ENCODE measurements around the gene MAD1L1.

Gene MAD1L1

DNA sequence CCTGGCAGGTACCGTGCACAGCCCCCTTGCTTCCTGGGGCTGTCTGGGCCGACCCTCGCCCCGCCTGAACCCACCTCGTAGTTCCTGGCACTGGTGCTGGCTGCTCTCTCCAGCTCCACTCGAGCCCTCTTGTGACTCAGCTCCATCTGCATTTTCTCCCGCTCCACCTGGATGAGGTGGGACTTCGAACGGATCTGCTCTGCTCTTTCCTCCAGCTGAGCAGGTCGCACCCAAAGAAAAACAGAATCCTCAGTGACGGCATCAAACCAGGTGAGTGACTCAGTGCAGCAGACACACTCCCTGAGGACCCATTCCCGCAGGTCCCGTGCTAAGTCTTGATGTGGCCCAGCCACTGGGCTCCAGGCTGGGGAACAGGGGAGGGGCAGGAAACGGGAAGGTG is 7.4 kb downstream of the MAD1L1 start:
- peaks cover 9% of the 10 kb centered on the region for H3K4me1 ChIP-seq (ENCODE audit: insufficient read depth, low read length)
- H3K27ac ChIP-seq (ENCODE audit: low read length), result no peak overlapping the region
- no peak overlapping the region for H3K4me3 ChIP-seq (ENCODE audit: low read depth in 1 of 2, low read length in 2 of 2)
- H2AFZ ChIP-seq (ENCODE audit: low read depth, low read length), result no peak overlapping the region
- peaks cover 58% of the 10 kb centered on the region for H3K79me2 ChIP-seq (ENCODE audit: insufficient read depth, low read length)
- TF ChIP-seq EZH2 (IDR thresholded peaks at IDR 0.05; ENCODE audit: borderline replicate concordance, low read depth, low read length, severe bottlenecking), result no peak
- TF ChIP-seq, protein P1, sequence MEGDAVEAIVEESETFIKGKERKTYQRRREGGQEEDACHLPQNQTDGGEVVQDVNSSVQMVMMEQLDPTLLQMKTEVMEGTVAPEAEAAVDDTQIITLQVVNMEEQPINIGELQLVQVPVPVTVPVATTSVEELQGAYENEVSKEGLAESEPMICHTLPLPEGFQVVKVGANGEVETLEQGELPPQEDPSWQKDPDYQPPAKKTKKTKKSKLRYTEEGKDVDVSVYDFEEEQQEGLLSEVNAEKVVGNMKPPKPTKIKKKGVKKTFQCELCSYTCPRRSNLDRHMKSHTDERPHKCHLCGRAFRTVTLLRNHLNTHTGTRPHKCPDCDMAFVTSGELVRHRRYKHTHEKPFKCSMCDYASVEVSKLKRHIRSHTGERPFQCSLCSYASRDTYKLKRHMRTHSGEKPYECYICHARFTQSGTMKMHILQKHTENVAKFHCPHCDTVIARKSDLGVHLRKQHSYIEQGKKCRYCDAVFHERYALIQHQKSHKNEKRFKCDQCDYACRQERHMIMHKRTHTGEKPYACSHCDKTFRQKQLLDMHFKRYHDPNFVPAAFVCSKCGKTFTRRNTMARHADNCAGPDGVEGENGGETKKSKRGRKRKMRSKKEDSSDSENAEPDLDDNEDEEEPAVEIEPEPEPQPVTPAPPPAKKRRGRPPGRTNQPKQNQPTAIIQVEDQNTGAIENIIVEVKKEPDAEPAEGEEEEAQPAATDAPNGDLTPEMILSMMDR (IDR thresholded peaks at IDR 0.05; ENCODE audit: borderline replicate concordance, extremely low read depth, low read length, poor library complexity, severe bottlenecking), result no peak
- H3K27me3 ChIP-seq (ENCODE audit: insufficient read depth, low read length, poor library complexity), result no peaks in the 10 kb centered on the region
- H3K4me2 ChIP-seq (ENCODE audit: insufficient read depth, low read length), result no peak overlapping the region
- no peaks in the 10 kb centered on the region for H3K9me3 ChIP-seq (ENCODE audit: insufficient read depth, low read length, severe bottlenecking)
- H3K36me3 ChIP-seq (ENCODE audit: insufficient read depth, low read length), result peaks cover 96% of the 10 kb centered on the region
- H4K20me1 ChIP-seq (ENCODE audit: insufficient read depth, low read length), result peaks cover 53% of the 10 kb centered on the region
- H3K9ac ChIP-seq (ENCODE audit: low read depth, low read length), result no peak overlapping the region
- no peak for DNase-seq
- ATAC-seq (ENCODE audit: insufficient read depth, low read depth), result no peak

DNA sequence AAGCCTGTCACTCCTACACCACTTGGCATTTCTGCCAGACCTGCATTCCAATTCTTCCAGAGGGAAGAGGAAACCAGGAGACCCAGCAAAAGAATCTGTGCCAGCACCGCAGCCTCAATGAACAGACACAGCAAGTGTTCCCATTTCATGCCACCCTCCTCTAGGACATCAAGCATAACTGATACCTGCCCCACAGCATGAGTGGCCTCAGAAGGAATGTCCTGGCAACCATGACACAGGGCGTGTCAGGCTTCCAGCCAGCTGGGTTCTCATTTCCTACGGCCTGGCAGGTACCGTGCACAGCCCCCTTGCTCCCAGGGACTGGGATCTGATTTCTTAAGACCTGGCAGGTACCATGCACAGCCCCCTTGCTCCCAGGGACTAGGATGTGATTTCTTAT is 7.8 kb downstream of the MAD1L1 start:
- Histone ChIP-seq H3K36me3 (ENCODE audit: insufficient read depth, low read length) (peaks cover 96% of the 10 kb centered on the region), H3K27me3 (ENCODE audit: insufficient read depth, low read length, poor library complexity) (no peaks in the 10 kb centered on the region), H3K4me2 (ENCODE audit: insufficient read depth, low read length) (no peak overlapping the region), H3K9ac (ENCODE audit: low read depth, low read length) (no peak overlapping the region), H3K4me1 (ENCODE audit: insufficient read depth, low read length) (peaks cover 5% of the 10 kb centered on the region), H3K4me3 (ENCODE audit: low read depth in 1 of 2, low read length in 2 of 2) (no peak overlapping the region), H4K20me1 (ENCODE audit: insufficient read depth, low read length) (peaks cover 53% of the 10 kb centered on the region), H3K27ac (ENCODE audit: low read length) (no peak overlapping the region), H3K79me2 (ENCODE audit: insufficient read depth, low read length) (peaks cover 58% of the 10 kb centered on the region), H2AFZ (ENCODE audit: low read depth, low read length) (no peak overlapping the region), H3K9me3 (ENCODE audit: insufficient read depth, low read length, severe bottlenecking) (no peaks in the 10 kb centered on the region)
- DNase-seq, result no peak
- no peak for ATAC-seq (ENCODE audit: insufficient read depth, low read depth)
- TF ChIP-seq EZH2 (IDR thresholded peaks at IDR 0.05; ENCODE audit: borderline replicate concordance, low read depth, low read length, severe bottlenecking), result no peak
- TF ChIP-seq, protein P1 (IDR thresholded peaks at IDR 0.05; ENCODE audit: borderline replicate concordance, extremely low read depth, low read length, poor library complexity, severe bottlenecking), result no peak

DNA sequence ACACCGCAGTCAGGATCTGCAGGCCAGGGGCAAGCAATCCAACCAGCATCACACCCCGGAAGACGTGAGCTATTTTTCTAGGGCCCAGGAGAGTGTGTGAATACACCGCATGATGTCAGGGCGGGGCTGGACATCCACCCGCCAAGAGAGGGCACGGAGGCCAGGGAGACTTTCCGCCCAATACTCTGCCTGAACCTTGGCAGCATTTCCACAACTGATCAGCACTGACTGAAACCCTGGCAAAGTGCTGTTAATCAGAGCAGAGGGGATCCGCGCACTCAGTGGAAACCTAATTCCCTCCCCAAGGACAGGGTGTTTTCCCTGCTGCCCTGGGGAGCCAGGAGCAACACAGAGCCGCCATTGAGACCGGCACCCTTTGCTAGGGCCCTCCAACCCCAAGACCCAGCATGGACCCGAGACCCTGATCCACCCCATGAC is 8.2 kb downstream of the MAD1L1 start:
- Histone ChIP-seq H3K27me3 (ENCODE audit: insufficient read depth, low read length, poor library complexity) (no peaks in the 10 kb centered on the region), H3K79me2 (ENCODE audit: insufficient read depth, low read length) (peaks cover 57% of the 10 kb centered on the region), H2AFZ (ENCODE audit: low read depth, low read length) (no peak overlapping the region), H3K4me2 (ENCODE audit: insufficient read depth, low read length) (no peak overlapping the region), H3K4me1 (ENCODE audit: insufficient read depth, low read length) (peaks cover under 1% of the 10 kb centered on the region; the same call in 1 of the 2 replicates), H3K27ac (ENCODE audit: low read length) (no peak overlapping the region), H3K36me3 (ENCODE audit: insufficient read depth, low read length) (peaks cover 96% of the 10 kb centered on the region), H3K4me3 (ENCODE audit: low read depth in 1 of 2, low read length in 2 of 2) (no peak overlapping the region), H3K9me3 (ENCODE audit: insufficient read depth, low read length, severe bottlenecking) (no peaks in the 10 kb centered on the region), H4K20me1 (ENCODE audit: insufficient read depth, low read length) (peaks cover 53% of the 10 kb centered on the region), H3K9ac (ENCODE audit: low read depth, low read length) (no peak overlapping the region)
- no peak for ATAC-seq (ENCODE audit: insufficient read depth, low read depth)
- DNase-seq, result no peak
- TF ChIP-seq EZH2 (IDR thresholded peaks at IDR 0.05; ENCODE audit: borderline replicate concordance, low read depth, low read length, severe bottlenecking), result no peak
- TF ChIP-seq, protein P1 (IDR thresholded peaks at IDR 0.05; ENCODE audit: borderline replicate concordance, extremely low read depth, low read length, poor library complexity, severe bottlenecking), result no peak

DNA sequence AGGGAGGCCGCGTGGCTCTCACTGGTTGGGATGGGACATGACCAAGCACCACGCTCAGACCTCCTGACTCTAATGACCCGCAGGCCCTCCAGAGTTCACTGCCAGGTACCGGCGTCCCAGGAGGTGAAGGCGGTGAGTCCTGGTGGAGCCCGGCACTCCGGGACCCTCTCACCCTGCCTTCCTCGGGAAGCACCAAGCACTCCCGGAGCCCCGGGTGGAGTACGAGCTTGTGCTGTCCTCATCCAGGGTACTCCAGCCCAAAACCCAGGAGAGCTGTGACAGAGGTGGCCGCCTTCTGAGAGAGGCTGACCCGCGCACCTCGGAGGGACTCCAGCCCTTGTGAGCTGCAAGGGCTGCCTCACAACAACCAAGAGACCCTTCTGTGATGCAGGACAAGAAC is 9.4 kb downstream of the MAD1L1 start:
- no peak overlapping the region for H3K4me2 ChIP-seq (ENCODE audit: insufficient read depth, low read length)
- H3K36me3 ChIP-seq (ENCODE audit: insufficient read depth, low read length), result peaks cover 98% of the 10 kb centered on the region
- H4K20me1 ChIP-seq (ENCODE audit: insufficient read depth, low read length), result peaks cover 50% of the 10 kb centered on the region
- H3K9me3 ChIP-seq (ENCODE audit: insufficient read depth, low read length, severe bottlenecking), result no peaks in the 10 kb centered on the region
- no peak overlapping the region for H2AFZ ChIP-seq (ENCODE audit: low read depth, low read length)
- H3K79me2 ChIP-seq (ENCODE audit: insufficient read depth, low read length), result peaks cover 49% of the 10 kb centered on the region
- no peaks in the 10 kb centered on the region for H3K27me3 ChIP-seq (ENCODE audit: insufficient read depth, low read length, poor library complexity)
- TF ChIP-seq, protein P1 (IDR thresholded peaks at IDR 0.05; ENCODE audit: borderline replicate concordance, extremely low read depth, low read length, poor library complexity, severe bottlenecking), result no peak
- TF ChIP-seq EZH2 (IDR thresholded peaks at IDR 0.05; ENCODE audit: borderline replicate concordance, low read depth, low read length, severe bottlenecking), result no peak
- no peaks in the 10 kb centered on the region for H3K4me1 ChIP-seq (ENCODE audit: insufficient read depth, low read length)
- no peak overlapping the region for H3K9ac ChIP-seq (ENCODE audit: low read depth, low read length)
- no peak for ATAC-seq (ENCODE audit: insufficient read depth, low read depth)
- no peak overlapping the region for H3K27ac ChIP-seq (ENCODE audit: low read length)
- DNase-seq, result no peak
- no peak overlapping the region for H3K4me3 ChIP-seq (ENCODE audit: low read depth in 1 of 2, low read length in 2 of 2)

All from DND-41 (cell line).